Measurements from ENCODE around the gene SRD5A3. TPM values are rescaled to one million over a fixed set of nuclear protein-coding genes. Genes with fewer than 3 reads are reported as not detected.

SRD5A3 gene
- total and polyA plus RNA-seq, 10 of the 15 experiments (the other 5 are each of a cell fraction or from before 2014, with no cell fraction given): 1.6 to 20.4 (median 6.1) TPM

DNA sequence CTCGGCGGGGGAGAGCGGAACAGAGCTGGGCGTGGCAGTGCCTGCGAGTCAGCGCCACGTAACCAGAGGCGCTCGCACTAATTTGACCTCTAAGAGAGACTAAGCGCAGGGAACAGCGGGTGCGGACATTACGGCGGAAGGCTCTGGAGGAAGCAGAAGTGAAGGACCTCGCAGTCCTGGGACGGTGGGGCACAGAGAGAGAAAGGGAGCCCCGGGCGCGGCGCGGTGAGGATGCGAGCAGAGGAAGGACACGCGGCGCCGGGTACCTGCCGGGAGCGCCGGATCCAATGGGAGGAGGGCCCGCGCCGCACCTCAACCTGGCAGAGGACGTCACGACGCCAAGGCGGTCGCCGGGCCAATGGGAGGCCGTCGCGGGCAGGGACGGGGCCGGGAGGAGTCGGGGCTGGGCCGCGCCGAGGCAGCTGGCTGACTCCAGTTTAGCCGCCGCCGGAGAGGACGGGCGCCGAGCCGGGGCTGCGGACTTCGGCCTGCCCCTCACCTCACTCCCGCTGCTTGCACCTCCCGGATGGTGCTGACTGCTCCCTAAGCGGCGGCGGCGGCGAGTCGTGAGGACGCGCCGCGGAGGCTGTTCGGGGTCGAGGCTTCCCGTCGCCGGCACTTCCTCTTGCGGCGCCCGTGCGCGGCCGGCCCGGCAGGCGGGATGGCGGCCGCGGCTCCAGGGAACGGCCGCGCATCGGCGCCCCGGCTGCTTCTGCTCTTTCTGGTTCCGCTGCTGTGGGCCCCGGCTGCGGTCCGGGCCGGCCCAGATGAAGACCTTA lies 49.7 kb downstream of the SRD5A3 start, which contains the start of gene TMEM165 (continued):
- TF ChIP-seq, protein P1, sequence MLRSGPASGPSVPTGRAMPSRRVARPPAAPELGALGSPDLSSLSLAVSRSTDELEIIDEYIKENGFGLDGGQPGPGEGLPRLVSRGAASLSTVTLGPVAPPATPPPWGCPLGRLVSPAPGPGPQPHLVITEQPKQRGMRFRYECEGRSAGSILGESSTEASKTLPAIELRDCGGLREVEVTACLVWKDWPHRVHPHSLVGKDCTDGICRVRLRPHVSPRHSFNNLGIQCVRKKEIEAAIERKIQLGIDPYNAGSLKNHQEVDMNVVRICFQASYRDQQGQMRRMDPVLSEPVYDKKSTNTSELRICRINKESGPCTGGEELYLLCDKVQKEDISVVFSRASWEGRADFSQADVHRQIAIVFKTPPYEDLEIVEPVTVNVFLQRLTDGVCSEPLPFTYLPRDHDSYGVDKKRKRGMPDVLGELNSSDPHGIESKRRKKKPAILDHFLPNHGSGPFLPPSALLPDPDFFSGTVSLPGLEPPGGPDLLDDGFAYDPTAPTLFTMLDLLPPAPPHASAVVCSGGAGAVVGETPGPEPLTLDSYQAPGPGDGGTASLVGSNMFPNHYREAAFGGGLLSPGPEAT (IDR thresholded peaks at IDR 0.05; ENCODE audit: low read depth): peak; percentile 49; the same call in 1 of the 2 replicates
- TF ChIP-seq, protein P2, sequence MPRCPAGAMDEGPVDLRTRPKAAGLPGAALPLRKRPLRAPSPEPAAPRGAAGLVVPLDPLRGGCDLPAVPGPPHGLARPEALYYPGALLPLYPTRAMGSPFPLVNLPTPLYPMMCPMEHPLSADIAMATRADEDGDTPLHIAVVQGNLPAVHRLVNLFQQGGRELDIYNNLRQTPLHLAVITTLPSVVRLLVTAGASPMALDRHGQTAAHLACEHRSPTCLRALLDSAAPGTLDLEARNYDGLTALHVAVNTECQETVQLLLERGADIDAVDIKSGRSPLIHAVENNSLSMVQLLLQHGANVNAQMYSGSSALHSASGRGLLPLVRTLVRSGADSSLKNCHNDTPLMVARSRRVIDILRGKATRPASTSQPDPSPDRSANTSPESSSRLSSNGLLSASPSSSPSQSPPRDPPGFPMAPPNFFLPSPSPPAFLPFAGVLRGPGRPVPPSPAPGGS (IDR thresholded peaks at IDR 0.05; ENCODE audit: borderline replicate concordance, insufficient read depth, low read depth, low read length, poor library complexity, severe bottlenecking): no peak
- peak; percentile 84; the same call in 1 of the 3 replicates for TF ChIP-seq POU2F2 (IDR thresholded peaks at IDR 0.05; ENCODE audit: borderline replicate concordance, low read depth, low read length)
- TF ChIP-seq BACH1 (IDR thresholded peaks at IDR 0.05; ENCODE audit: borderline replicate concordance): peak; percentile 64; the same call in 1 of the 2 replicates
- no peak for TF ChIP-seq SMC3 (IDR thresholded peaks at IDR 0.05; ENCODE audit: borderline replicate concordance, low read length)
- TF ChIP-seq NR2C1 (IDR thresholded peaks at IDR 0.05): peak; percentile 42; the same call in 1 of the 2 replicates
- TF ChIP-seq, protein P3, sequence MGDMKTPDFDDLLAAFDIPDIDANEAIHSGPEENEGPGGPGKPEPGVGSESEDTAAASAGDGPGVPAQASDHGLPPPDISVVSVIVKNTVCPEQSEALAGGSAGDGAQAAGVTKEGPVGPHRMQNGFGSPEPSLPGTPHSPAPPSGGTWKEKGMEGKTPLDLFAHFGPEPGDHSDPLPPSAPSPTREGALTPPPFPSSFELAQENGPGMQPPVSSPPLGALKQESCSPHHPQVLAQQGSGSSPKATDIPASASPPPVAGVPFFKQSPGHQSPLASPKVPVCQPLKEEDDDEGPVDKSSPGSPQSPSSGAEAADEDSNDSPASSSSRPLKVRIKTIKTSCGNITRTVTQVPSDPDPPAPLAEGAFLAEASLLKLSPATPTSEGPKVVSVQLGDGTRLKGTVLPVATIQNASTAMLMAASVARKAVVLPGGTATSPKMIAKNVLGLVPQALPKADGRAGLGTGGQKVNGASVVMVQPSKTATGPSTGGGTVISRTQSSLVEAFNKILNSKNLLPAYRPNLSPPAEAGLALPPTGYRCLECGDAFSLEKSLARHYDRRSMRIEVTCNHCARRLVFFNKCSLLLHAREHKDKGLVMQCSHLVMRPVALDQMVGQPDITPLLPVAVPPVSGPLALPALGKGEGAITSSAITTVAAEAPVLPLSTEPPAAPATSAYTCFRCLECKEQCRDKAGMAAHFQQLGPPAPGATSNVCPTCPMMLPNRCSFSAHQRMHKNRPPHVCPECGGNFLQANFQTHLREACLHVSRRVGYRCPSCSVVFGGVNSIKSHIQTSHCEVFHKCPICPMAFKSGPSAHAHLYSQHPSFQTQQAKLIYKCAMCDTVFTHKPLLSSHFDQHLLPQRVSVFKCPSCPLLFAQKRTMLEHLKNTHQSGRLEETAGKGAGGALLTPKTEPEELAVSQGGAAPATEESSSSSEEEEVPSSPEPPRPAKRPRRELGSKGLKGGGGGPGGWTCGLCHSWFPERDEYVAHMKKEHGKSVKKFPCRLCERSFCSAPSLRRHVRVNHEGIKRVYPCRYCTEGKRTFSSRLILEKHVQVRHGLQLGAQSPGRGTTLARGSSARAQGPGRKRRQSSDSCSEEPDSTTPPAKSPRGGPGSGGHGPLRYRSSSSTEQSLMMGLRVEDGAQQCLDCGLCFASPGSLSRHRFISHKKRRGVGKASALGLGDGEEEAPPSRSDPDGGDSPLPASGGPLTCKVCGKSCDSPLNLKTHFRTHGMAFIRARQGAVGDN (IDR thresholded peaks at IDR 0.05): 0 out of 2 replicates have a peak, but pooled peaks have one; percentile 44
- TF ChIP-seq PAX8 (IDR thresholded peaks at IDR 0.05): no peak
- peak; percentile 81 for TF ChIP-seq DPF2 (IDR thresholded peaks at IDR 0.05)
- no peak for TF ChIP-seq RELA (IDR thresholded peaks at IDR 0.05; ENCODE audit: borderline replicate concordance, partially characterized antibody)
- peak; percentile 92 for TF ChIP-seq LARP7 (IDR thresholded peaks at IDR 0.05)
- TF ChIP-seq HCFC1 (IDR thresholded peaks at IDR 0.05; ENCODE audit: low read length): 0 out of 2 replicates have a peak, but pooled peaks have one; percentile 33
- TF ChIP-seq ESRRA (IDR thresholded peaks at IDR 0.05; ENCODE audit: low read length): peak; percentile 70; the same call in 1 of the 2 replicates
- TF ChIP-seq TAF1 (IDR thresholded peaks at IDR 0.05; ENCODE audit: borderline replicate concordance, low read depth, low read length): peak; percentile 86
- peak; percentile 93 for TF ChIP-seq POLR2AphosphoS5 (IDR thresholded peaks at IDR 0.05; ENCODE audit: low read length)
- 0 out of 2 replicates have a peak, but pooled peaks have one; percentile 30 for TF ChIP-seq CHD1 (IDR thresholded peaks at IDR 0.05; ENCODE audit: low read depth, low read length)
- peak; percentile 90 for TF ChIP-seq CREB1 (IDR thresholded peaks at IDR 0.05; ENCODE audit: low read depth)
- TF ChIP-seq RUNX3 (IDR thresholded peaks at IDR 0.05; ENCODE audit: low read length): peak; percentile 6
- TF ChIP-seq, protein P4, sequence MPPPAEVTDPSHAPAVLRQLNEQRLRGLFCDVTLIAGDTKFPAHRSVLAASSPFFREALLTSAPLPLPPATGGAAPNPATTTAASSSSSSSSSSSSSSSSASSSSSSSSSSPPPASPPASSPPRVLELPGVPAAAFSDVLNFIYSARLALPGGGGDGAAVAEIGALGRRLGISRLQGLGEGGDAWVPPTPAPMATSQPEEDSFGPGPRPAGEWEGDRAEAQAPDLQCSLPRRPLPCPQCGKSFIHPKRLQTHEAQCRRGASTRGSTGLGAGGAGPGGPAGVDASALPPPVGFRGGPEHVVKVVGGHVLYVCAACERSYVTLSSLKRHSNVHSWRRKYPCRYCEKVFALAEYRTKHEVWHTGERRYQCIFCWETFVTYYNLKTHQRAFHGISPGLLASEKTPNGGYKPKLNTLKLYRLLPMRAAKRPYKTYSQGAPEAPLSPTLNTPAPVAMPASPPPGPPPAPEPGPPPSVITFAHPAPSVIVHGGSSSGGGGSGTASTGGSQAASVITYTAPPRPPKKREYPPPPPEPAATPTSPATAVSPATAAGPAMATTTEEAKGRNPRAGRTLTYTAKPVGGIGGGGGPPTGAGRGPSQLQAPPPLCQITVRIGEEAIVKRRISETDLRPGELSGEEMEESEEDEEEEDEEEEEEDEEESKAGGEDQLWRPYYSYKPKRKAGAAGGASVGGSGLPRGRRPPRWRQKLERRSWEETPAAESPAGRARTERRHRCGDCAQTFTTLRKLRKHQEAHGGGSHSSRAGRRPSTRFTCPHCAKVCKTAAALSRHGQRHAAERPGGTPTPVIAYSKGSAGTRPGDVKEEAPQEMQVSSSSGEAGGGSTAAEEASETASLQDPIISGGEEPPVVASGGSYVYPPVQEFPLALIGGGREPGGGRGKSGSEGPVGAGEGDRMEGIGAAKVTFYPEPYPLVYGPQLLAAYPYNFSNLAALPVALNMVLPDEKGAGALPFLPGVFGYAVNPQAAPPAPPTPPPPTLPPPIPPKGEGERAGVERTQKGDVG (CRISPR knock-in tag; IDR thresholded peaks at IDR 0.05): no peak
- TF ChIP-seq BHLHE40 (IDR thresholded peaks at IDR 0.05; ENCODE audit: borderline replicate concordance in 1 of 2, low read depth in 2 of 2, low read length in 1 of 2): peak; percentile 7 to 73; a peak in 1 of 4 replicates

All from GM12878 (cell line).